Measurements from ENCODE around the gene DCTN2.
"Not testable (repeated sequence)": the region's sequence is repeated elsewhere in the genome, so short reads cannot be mapped to it uniquely, and the experiment has no call there.

The DCTN2 gene

GRCh38 chr12:57517187-57517586 is 29.8 kb downstream of the DCTN2 start:
- POLR2A ChIA-PET: interaction anchor here (0.7 to 3.5 kb wide), 4 partner anchors 10 to 27 kb away, joined by 3 to 20 read pairs (median 4); no protein-coding TSS in a partner anchor
- TF ChIP-seq ZNF384 (IDR thresholded peaks at IDR 0.05) (no peak), BHLHE40 (IDR thresholded peaks at IDR 0.05; ENCODE audit: borderline replicate concordance) (no peak), HDGF (IDR thresholded peaks at IDR 0.05; ENCODE audit: borderline replicate concordance) (no peak), FOXA1 (IDR thresholded peaks at IDR 0.05) (no peak), NFRKB (IDR thresholded peaks at IDR 0.05) (no peak), ARNT (IDR thresholded peaks at IDR 0.05) (no peak)
- CTCF ChIA-PET: no interaction called here
- DNase-seq (ENCODE audit: extremely low spot score): no peak

DNA sequence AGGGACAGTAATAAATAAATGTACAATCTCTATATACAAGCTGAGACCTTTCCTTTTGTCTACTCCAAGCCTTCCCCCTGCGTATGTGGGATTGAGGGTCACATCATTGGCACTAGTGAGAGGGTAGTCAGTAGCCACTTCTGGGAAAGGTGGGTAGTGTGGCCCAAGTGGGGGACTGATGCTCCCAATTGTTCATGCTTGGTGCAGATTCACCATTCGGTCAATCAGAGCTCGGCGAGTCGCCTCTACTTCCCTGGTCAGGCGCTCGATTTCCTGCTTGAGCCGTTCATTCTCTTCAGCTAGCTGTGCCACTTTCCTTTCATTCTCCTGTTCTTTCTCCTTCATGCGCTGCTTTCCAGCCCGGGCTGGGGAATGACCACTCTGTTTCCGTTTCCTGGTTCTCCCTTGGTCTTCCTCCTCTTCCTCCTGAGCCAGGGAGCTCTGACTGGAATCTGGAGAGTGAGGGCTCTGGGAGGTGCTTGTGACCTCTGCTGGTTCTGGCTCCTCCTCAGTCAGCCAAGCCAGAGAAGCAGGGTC is 30.3 kb downstream of the DCTN2 start:
- TF ChIP-seq ZNF384 (IDR thresholded peaks at IDR 0.05) (no peak), HDGF (IDR thresholded peaks at IDR 0.05; ENCODE audit: borderline replicate concordance) (no peak), ARNT (IDR thresholded peaks at IDR 0.05) (no peak), ELF4 (IDR thresholded peaks at IDR 0.05) (no peak), FOXM1 (IDR thresholded peaks at IDR 0.05; ENCODE audit: borderline replicate concordance) (no peak), SUZ12 (IDR thresholded peaks at IDR 0.05) (no peak), L3MBTL2 (conservative IDR thresholded peaks at IDR 0.05) (no peak), TARDBP (IDR thresholded peaks at IDR 0.05) (no peak), FOXA1 (IDR thresholded peaks at IDR 0.05) (no peak), SP1 (IDR thresholded peaks at IDR 0.05) (no peak), BHLHE40 (IDR thresholded peaks at IDR 0.05; ENCODE audit: borderline replicate concordance) (no peak), PKNOX1 (IDR thresholded peaks at IDR 0.05) (no peak), LEF1 (IDR thresholded peaks at IDR 0.05; ENCODE audit: borderline replicate concordance) (no peak), FOXK2 (IDR thresholded peaks at IDR 0.05) (no peak), CTBP1 (IDR thresholded peaks at IDR 0.05; ENCODE audit: borderline replicate concordance) (no peak), NFRKB (IDR thresholded peaks at IDR 0.05) (no peak)
- DNase-seq (ENCODE audit: extremely low spot score): no peak
- CTCF ChIA-PET: no interaction called here
- POLR2A ChIA-PET: interaction anchor here (0.7 to 3.5 kb wide), 3 partner anchors 14 to 26 kb away, joined by 3 to 20 read pairs (median 4); no protein-coding TSS in a partner anchor

DNA sequence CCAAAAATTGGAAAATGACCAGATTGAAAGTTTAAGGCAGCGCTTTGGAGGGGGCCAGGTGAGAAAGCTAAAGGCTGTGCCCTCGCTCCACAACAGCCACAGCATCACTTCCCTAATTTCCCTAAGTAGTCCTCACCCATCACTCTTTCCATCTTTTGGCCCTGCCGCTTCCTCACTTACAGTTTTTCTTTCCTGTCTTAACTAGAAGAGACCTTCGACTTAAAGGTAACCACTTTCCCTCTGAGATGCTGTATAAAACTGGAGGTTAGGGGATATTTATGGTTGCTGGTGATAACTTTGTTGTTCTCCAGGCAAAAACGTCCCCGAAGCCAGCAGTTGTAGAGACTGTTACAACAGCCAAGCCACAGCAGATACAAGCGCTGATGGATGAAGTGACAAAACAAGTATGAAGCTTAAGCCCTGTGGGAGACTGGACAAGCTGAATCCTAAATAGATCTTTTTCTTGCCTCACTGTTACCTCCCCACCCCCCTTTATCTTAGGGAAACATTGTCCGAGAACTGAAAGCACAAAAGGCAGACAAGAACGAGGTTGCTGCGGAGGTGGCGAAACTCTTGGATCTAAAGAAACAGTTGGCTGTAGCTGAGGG is 31.0 kb downstream of the DCTN2 start:
- CTCF ChIA-PET: interaction anchor here (1.0 kb wide), 1 partner anchor 57 kb away, joined by 3 read pairs; no protein-coding TSS in a partner anchor

GRCh38 chr12:57515408-57515933 is 31.5 kb downstream of the DCTN2 start:
- CTCF ChIA-PET: interaction anchor here (1.0 kb wide), 1 partner anchor 57 kb away, joined by 3 read pairs; no protein-coding TSS in a partner anchor
- POLR2A ChIA-PET: interaction anchor here (0.9 to 3.5 kb wide), 4 partner anchors 9 to 55 kb away, joined by 3 to 20 read pairs (median 4); no protein-coding TSS in a partner anchor
- DNase-seq (ENCODE audit: extremely low spot score): no peak
- TF ChIP-seq ZNF384 (IDR thresholded peaks at IDR 0.05) (no peak), ARNT (IDR thresholded peaks at IDR 0.05) (no peak), CTBP1 (IDR thresholded peaks at IDR 0.05; ENCODE audit: borderline replicate concordance) (no peak), PKNOX1 (IDR thresholded peaks at IDR 0.05) (no peak), BHLHE40 (IDR thresholded peaks at IDR 0.05; ENCODE audit: borderline replicate concordance) (no peak), FOXM1 (IDR thresholded peaks at IDR 0.05; ENCODE audit: borderline replicate concordance) (no peak), FOXA1 (IDR thresholded peaks at IDR 0.05) (no peak), FOXK2 (IDR thresholded peaks at IDR 0.05) (no peak), HDGF (IDR thresholded peaks at IDR 0.05; ENCODE audit: borderline replicate concordance) (no peak), LEF1 (IDR thresholded peaks at IDR 0.05; ENCODE audit: borderline replicate concordance) (no peak), NFRKB (IDR thresholded peaks at IDR 0.05) (no peak), TARDBP (IDR thresholded peaks at IDR 0.05) (no peak), SUZ12 (IDR thresholded peaks at IDR 0.05) (no peak), SP1 (IDR thresholded peaks at IDR 0.05) (no peak), ELF4 (IDR thresholded peaks at IDR 0.05) (no peak), L3MBTL2 (conservative IDR thresholded peaks at IDR 0.05) (no peak)

More for the DNA sequence above, 31.0 kb downstream of the DCTN2 start:
- POLR2A ChIA-PET: interaction anchor here (0.9 to 3.5 kb wide), 2 partner anchors 13 to 56 kb away, joined by 3 to 20 read pairs; no protein-coding TSS in a partner anchor
- DNase-seq (ENCODE audit: extremely low spot score): no peak
- TF ChIP-seq SUZ12 (IDR thresholded peaks at IDR 0.05): no peak
- TF ChIP-seq SP1 (IDR thresholded peaks at IDR 0.05): no peak
- no peak for TF ChIP-seq TARDBP (IDR thresholded peaks at IDR 0.05)
- TF ChIP-seq LEF1 (IDR thresholded peaks at IDR 0.05; ENCODE audit: borderline replicate concordance): no peak
- TF ChIP-seq ZNF384 (IDR thresholded peaks at IDR 0.05): no peak
- TF ChIP-seq FOXK2 (IDR thresholded peaks at IDR 0.05): no peak
- TF ChIP-seq FOXM1 (IDR thresholded peaks at IDR 0.05; ENCODE audit: borderline replicate concordance): no peak
- no peak for TF ChIP-seq L3MBTL2 (conservative IDR thresholded peaks at IDR 0.05)
- no peak for TF ChIP-seq NFRKB (IDR thresholded peaks at IDR 0.05)
- no peak for TF ChIP-seq CTBP1 (IDR thresholded peaks at IDR 0.05; ENCODE audit: borderline replicate concordance)

DNA sequence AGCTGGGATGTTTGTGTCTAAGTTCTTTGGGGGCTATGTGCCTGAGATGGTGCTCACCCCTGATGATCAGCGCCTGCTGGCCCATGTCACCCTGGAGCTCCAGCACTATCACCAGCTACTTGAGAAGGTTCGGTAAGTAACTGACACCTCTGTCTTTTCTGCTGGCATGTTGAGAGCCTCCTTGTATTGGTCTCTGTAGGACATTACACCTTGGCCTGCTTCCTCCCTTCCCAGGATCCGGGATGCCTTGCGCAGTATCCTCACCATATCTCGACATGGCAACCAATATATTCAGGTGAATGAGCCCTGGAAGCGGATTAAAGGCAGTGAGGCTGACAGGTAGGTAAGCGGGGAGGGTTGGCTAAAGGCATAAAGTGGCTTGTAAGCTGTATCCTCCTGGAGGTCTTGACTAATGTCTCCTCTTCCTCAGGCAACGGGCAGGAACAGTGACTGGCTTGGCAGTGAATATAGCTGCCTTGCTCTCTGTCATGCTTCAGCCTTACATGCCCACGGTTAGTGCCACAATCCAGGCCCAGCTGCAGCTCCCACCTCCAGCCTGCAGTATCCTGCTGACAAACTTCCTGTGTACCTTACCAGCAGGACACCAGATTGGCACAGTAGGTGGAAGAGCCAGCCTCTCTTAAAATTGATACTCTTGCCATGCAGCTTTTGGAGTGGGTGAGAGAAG is 32.1 kb downstream of the DCTN2 start:
- CTCF ChIA-PET: interaction anchor here (1.0 kb wide), 1 partner anchor 56 kb away, joined by 3 read pairs; no protein-coding TSS in a partner anchor
- POLR2A ChIA-PET: interaction anchor here (0.7 to 3.5 kb wide), 5 partner anchors 9 to 1358 kb away, joined by 3 to 20 read pairs (median 3); no protein-coding TSS in a partner anchor
- TF ChIP-seq CTBP1 (IDR thresholded peaks at IDR 0.05; ENCODE audit: borderline replicate concordance) (no peak), HDGF (IDR thresholded peaks at IDR 0.05; ENCODE audit: borderline replicate concordance) (no peak), ARNT (IDR thresholded peaks at IDR 0.05) (no peak), NFRKB (IDR thresholded peaks at IDR 0.05) (no peak), SUZ12 (IDR thresholded peaks at IDR 0.05) (no peak), L3MBTL2 (conservative IDR thresholded peaks at IDR 0.05) (no peak), LEF1 (IDR thresholded peaks at IDR 0.05; ENCODE audit: borderline replicate concordance) (no peak), SP1 (IDR thresholded peaks at IDR 0.05) (no peak), FOXM1 (IDR thresholded peaks at IDR 0.05; ENCODE audit: borderline replicate concordance) (no peak)
- DNase-seq (ENCODE audit: extremely low spot score): no peak

GRCh38 chr12:57514246-57514645 is 32.7 kb downstream of the DCTN2 start:
- DNase-seq (ENCODE audit: extremely low spot score); CTCF ChIA-PET: not testable (repeated sequence)
- POLR2A ChIA-PET: interaction anchor here (0.7 to 3.5 kb wide), 4 partner anchors 8 to 1357 kb away, joined by 3 to 20 read pairs (median 4); no protein-coding TSS in a partner anchor

- POLR2A ChIA-PET; CTCF ChIA-PET; DNase-seq (ENCODE audit: extremely low spot score): not testable (repeated sequence)
Measured at GRCh38 chr12:57513677-57514076, 33.3 kb downstream of the DCTN2 start.
